GM12872 (cell line): ENCODE measurements around the gene PTGDR2.

Experiments
- TF ChIP-seq, protein P1 (sequence below): IDR thresholded peaks from 3 replicates; pipeline ENCODE4 v1.5.1; 2011; ENCODE audit warnings: low read depth, mild to moderate bottlenecking, low read length, moderate library complexity; ENCODE audit not compliant: insufficient read depth

PTGDR2 gene

DNA sequence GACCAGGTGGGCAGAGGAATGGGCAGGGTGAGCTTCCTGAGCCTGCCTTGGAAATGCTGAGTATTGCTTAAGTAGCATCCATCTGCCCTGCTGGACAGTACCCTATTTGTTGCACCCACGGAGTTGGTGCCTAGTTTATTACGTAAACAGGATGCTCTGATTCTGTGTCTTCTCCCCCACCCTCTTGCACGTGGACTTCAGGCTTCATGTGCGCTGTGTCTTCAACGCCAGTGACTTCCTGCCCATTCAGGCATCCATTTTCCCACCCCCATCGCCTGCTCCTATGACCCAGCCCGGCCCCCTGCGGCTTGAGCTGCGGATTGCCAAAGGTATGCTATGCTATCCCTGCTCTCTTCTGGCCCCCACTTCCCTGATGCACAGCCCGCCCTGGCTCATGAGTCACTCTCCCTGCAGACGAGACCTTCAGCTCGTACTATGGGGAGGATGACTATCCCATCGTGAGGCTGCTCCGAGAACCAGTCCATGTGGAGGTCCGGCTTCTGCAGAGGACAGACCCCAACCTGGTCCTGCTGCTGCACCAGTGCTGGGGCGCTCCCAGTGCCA is 17.3 kb upstream of the PTGDR2 start:
- TF ChIP-seq, protein P1, sequence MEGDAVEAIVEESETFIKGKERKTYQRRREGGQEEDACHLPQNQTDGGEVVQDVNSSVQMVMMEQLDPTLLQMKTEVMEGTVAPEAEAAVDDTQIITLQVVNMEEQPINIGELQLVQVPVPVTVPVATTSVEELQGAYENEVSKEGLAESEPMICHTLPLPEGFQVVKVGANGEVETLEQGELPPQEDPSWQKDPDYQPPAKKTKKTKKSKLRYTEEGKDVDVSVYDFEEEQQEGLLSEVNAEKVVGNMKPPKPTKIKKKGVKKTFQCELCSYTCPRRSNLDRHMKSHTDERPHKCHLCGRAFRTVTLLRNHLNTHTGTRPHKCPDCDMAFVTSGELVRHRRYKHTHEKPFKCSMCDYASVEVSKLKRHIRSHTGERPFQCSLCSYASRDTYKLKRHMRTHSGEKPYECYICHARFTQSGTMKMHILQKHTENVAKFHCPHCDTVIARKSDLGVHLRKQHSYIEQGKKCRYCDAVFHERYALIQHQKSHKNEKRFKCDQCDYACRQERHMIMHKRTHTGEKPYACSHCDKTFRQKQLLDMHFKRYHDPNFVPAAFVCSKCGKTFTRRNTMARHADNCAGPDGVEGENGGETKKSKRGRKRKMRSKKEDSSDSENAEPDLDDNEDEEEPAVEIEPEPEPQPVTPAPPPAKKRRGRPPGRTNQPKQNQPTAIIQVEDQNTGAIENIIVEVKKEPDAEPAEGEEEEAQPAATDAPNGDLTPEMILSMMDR, result no peak

DNA sequence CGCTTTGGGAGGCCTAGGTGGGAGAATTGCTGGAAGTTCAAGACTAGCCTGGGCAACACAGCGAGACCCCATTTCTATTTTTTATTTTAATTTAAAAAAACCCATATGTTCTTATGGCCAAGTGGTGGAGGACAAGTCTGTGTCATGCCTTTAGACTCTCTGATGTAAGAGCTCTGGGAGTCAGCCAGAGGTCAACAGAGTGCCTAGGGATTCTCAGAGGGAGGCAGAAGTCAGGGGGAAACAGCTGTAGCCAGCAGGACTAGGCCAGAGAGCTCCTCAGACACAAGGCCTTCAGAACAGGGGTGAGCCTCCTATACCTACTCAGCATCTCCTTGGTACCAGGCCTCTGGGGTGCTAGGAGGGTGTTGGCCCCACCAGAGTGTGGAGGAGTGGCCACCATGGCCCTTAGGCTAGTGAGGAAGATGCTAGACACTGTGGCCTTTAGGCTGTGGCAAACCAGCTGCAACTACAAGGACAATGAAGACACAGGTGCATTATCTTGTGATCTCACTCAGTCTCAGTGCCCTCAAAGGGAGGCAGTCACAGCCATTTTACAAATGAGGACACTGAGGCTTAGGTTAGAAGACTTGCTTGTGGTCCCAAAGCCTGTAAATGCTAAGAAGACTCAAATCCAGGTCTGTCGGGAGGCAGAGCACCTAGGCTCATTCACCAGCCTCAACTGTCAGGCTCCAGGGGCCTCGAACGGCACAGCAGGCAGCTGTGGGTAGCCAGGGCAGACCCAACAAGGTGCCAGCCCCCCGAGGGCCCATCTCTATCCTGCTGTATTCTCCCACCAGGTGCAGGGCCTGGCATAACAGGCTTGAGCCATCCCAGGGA is 16.6 kb upstream of the PTGDR2 start:
- TF ChIP-seq, protein P1, result no peak

DNA sequence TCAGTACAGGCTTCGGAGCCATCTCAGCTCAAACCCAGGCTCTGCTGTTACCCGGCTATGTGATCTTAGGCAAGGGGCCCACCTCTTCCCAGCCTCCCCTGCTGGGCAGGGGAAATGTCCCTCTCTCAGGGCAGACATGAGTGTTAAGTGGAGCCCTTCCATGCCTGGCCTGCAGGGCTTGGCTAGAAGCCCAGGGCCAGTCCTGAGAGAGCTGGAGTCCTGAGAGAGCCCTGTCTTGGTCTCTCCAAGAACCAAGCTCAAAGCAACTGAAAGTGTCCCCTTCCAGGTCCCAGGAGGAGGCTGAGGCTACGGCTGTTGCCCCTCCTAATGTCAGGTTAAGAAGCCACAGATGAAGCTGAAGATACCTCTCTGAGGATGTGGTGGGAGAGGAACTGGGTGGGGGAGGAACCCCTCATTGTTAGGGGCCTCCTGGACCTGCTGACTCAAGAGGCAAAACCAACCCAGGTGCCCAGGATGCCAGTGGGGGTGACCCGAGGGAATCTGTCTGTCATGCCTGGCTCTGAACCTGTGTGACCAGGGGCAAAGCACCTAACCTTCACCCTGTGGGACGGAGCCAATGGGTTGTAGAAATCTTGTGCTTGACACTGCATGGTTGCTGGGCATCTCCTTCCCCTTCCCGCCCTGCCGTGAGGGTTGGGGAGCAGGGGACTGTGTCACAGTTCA is 15.8 kb upstream of the PTGDR2 start:
- TF ChIP-seq, protein P1, result no peak

DNA sequence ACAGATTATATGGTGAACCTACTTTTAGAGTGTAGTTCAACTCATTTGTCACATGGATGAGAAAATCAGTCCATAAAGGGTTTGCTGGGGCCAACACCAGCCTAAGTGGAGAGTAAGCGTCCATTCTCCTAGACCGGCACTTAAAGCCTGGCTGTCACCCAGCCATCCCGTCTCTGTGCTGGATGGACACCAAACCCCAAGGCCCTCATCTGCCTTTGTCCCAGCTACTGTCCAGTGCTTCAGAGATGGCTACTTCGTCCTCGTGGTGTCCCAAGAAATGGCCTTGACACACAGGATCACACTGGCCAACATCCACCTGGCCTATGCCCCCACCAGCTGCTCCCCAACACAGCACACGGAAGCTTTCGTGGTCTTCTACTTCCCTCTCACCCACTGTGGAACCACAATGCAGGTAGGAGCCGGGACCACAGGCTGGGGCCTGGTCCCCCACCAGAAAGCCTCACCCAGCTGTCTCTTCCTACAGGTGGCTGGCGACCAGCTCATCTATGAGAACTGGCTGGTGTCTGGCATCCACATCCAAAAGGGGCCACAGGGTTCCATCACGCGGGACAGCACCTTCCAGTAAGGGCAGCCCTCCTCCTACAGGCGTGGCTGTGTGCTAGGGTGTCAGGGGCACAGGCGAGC is 15.1 kb upstream of the PTGDR2 start:
- TF ChIP-seq, protein P1, result no peak

DNA sequence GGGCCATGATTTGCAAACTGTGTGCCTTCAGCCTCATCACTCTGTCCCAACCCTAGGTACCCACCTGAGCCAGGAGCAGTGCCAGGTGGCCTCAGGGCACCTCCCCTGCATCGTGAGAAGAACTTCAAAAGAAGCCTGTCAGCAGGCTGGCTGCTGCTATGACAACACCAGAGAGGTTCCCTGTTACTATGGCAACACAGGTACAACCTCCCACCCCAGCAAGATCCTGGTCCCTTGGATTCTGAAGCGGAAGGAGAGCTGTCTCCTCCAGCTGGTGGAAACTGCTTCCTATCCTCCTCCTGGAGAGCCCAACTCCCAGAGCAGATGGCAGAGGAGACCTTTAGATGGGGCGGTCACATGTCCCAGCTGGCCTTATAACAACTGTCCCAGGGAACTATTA is 14.5 kb upstream of the PTGDR2 start:
- TF ChIP-seq, protein P1, result no peak

DNA sequence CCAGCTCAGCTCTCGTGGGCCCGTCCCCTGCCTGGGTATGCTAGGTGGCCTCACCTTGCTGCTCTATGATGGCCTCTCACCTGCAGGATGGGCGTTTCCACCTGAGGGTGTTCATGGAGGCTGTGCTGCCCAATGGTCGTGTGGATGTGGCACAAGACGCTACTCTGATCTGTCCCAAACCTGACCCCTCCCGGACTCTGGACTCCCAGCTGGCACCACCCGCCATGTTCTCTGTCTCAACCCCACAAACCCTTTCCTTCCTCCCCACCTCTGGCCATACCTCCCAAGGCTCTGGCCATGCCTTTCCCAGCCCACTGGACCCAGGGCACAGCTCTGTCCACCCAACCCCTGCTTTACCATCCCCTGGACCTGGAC is 13.7 kb upstream of the PTGDR2 start:
- TF ChIP-seq, protein P1, result no peak
